KMS-11 (cell line): ENCODE results near the gene MYO1E.

Experiments
- H2AFZ ChIP-seq: fragments of 200-600 bp; sonication (generic); 2 replicates; pipeline ENCODE4 v1.6.1; 2016; ENCODE audit warnings: antibody characterized with exemption, mixed run types, low read depth
- H3K27ac ChIP-seq: fragments of 200-600 bp; sonication (generic); 2 replicates; pipeline ENCODE4 v1.6.1; 2016; ENCODE audit warnings: mild to moderate bottlenecking, mixed run types
- H3K27me3 ChIP-seq: fragments of 200-600 bp; sonication (generic); 2 replicates; pipeline ENCODE4 v1.6.1; 2017; ENCODE audit warnings: mild to moderate bottlenecking, low read depth, mixed run types, moderate library complexity; ENCODE audit not compliant: insufficient read depth
- H3K36me3 ChIP-seq: fragments of 200-600 bp; sonication (generic); 2 replicates; pipeline ENCODE4 v1.6.1; 2017; ENCODE audit warnings: mild to moderate bottlenecking, mixed run types; ENCODE audit not compliant: insufficient read depth
- H3K4me1 ChIP-seq: fragments of 200-600 bp; sonication (generic); 2 replicates; pipeline ENCODE4 v1.6.1; 2016; ENCODE audit warnings: mild to moderate bottlenecking, low read depth, mixed run types; ENCODE audit not compliant: poor library complexity, severe bottlenecking
- H3K4me2 ChIP-seq: fragments of 200-600 bp; sonication (generic); 2 replicates; pipeline ENCODE4 v1.7.0; 2016; ENCODE audit warnings: mild to moderate bottlenecking, mixed run types
- H3K4me3 ChIP-seq: fragments of 200-600 bp; sonication (generic); IDR thresholded peaks from 2 replicates; pipeline ENCODE4 v1.6.1; 2017; ENCODE audit warnings: low read depth, low read length, mixed read lengths; ENCODE audit not compliant: insufficient read depth
- H3K79me2 ChIP-seq: fragments of 200-600 bp; sonication (generic); 2 replicates; pipeline ENCODE4 v1.6.1; 2016; ENCODE audit warnings: low read depth, mixed run types; ENCODE audit not compliant: insufficient read depth
- H3K9ac ChIP-seq: fragments of 200-600 bp; sonication (generic); 2 replicates; pipeline ENCODE4 v1.6.1; 2016; ENCODE audit warnings: mild to moderate bottlenecking, mixed run types
- H4K20me1 ChIP-seq: fragments of 200-600 bp; sonication (generic); 2 replicates; pipeline ENCODE4 v1.6.1; 2016; ENCODE audit warnings: mild to moderate bottlenecking, mixed run types; ENCODE audit not compliant: insufficient read depth
- TF ChIP-seq, protein P1 (sequence below): fragments of 200-600 bp; sonication (generic); conservative IDR thresholded peaks from 2 replicates; pipeline ENCODE4 v1.6.1; 2017; ENCODE audit warnings: low read depth, mild to moderate bottlenecking, antibody characterized with exemption, low read length, moderate library complexity, mixed read lengths

The MYO1E gene

GRCh38 chr15:59236394-59236793 lies 136.3 kb downstream of the MYO1E start:
- no peaks in the 10 kb centered on the region for H3K36me3 ChIP-seq
- no peak overlapping the region for H3K9ac ChIP-seq
- TF ChIP-seq, protein P1, sequence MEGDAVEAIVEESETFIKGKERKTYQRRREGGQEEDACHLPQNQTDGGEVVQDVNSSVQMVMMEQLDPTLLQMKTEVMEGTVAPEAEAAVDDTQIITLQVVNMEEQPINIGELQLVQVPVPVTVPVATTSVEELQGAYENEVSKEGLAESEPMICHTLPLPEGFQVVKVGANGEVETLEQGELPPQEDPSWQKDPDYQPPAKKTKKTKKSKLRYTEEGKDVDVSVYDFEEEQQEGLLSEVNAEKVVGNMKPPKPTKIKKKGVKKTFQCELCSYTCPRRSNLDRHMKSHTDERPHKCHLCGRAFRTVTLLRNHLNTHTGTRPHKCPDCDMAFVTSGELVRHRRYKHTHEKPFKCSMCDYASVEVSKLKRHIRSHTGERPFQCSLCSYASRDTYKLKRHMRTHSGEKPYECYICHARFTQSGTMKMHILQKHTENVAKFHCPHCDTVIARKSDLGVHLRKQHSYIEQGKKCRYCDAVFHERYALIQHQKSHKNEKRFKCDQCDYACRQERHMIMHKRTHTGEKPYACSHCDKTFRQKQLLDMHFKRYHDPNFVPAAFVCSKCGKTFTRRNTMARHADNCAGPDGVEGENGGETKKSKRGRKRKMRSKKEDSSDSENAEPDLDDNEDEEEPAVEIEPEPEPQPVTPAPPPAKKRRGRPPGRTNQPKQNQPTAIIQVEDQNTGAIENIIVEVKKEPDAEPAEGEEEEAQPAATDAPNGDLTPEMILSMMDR: no peak
- no peak overlapping the region for H3K27ac ChIP-seq
- no peaks in the 10 kb centered on the region for H4K20me1 ChIP-seq
- no peaks in the 10 kb centered on the region for H3K27me3 ChIP-seq
- no peak overlapping the region for H2AFZ ChIP-seq
- H3K79me2 ChIP-seq: no peaks in the 10 kb centered on the region
- H3K4me3 ChIP-seq: no peak overlapping the region
- H3K4me2 ChIP-seq: no peak overlapping the region
- no peaks in the 10 kb centered on the region for H3K4me1 ChIP-seq

DNA sequence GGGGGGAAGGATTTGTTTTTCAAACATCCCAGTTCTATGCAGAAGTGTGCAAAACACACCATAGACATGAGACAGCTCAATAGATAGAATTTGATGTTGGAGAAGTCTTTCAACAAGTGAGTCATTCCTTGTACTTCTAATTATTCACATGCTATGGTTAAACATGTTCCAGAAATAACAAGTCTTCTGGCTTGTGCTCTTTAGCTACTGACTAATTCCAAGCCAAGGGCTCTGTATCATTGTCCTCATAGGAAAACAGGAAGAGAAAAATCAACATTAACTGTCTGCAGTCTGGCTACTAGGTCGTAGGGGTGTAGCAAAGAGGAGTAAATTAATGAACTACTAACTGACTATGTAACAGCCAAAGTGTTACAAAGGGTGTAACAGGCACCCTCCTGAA lies 140.2 kb downstream of the MYO1E start:
- H3K36me3 ChIP-seq: no peaks in the 10 kb centered on the region
- H3K79me2 ChIP-seq: no peaks in the 10 kb centered on the region
- H3K4me2 ChIP-seq: no peak overlapping the region
- no peaks in the 10 kb centered on the region for H3K4me1 ChIP-seq
- no peak overlapping the region for H2AFZ ChIP-seq
- no peak overlapping the region for H3K27ac ChIP-seq
- no peaks in the 10 kb centered on the region for H3K27me3 ChIP-seq
- no peak overlapping the region for H3K4me3 ChIP-seq
- no peaks in the 10 kb centered on the region for H4K20me1 ChIP-seq
- TF ChIP-seq, protein P1: no peak
- no peak overlapping the region for H3K9ac ChIP-seq

DNA sequence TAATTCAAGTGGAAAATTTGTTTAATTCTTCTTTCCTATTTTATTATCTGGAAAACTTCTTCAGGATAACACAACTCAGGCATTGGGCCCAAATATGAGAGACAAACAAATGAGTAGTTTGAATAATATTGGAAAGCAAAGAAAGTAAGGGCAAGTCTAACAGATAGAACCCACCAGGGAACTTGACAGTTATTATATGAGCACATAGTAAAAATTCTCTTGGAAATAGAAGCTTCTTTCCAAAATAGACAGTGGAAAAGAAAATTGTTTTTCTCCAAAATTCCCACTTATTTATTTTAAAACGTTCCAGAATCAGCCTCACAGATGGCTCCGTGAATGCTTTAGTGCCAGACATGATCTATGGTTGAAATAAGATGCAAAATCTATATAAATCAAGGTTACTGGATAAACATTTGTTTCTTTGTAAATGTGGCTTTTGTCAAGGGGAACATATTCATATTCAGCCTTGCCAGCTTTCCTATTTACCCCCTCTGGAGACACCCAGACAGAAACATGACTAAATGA lies 142.1 kb downstream of the MYO1E start:
- H2AFZ ChIP-seq: no peak overlapping the region
- TF ChIP-seq, protein P1: no peak
- H3K79me2 ChIP-seq: no peaks in the 10 kb centered on the region
- no peak overlapping the region for H3K9ac ChIP-seq
- no peak overlapping the region for H3K4me2 ChIP-seq
- H4K20me1 ChIP-seq: no peaks in the 10 kb centered on the region
- H3K4me1 ChIP-seq: no peaks in the 10 kb centered on the region
- H3K27me3 ChIP-seq: no peaks in the 10 kb centered on the region
- no peak overlapping the region for H3K27ac ChIP-seq
- no peak overlapping the region for H3K4me3 ChIP-seq
- no peaks in the 10 kb centered on the region for H3K36me3 ChIP-seq

DNA sequence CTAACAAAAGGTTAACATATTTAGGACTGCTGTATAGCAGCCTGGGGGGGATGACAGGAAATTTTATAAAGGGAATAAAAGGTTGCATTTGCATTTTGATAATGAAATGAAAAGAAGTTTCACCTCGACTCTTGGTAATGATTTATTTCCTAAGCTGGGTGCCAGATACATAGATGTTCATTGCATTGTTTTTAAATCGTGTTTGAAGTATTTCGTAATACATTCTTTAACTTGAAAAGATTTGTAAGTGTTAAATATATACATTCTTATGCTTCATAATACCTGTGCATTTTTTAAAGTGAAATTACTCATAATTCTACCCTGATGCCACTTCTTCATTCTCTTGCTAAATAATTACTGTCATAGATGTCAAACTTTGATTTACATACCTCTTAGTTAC lies 143.2 kb downstream of the MYO1E start:
- Histone ChIP-seq H3K36me3 (no peaks in the 10 kb centered on the region), H3K9ac (no peak overlapping the region)

More for the DNA sequence above, 143.2 kb downstream of the MYO1E start:
- Histone ChIP-seq H3K79me2 (no peaks in the 10 kb centered on the region), H4K20me1 (no peaks in the 10 kb centered on the region), H3K27me3 (no peaks in the 10 kb centered on the region), H3K4me2 (no peak overlapping the region), H3K4me3 (no peak overlapping the region), H3K27ac (no peak overlapping the region), H2AFZ (no peak overlapping the region), H3K4me1 (no peaks in the 10 kb centered on the region)
- TF ChIP-seq, protein P1: no peak
